ENCODE data around the gene TOR4A. TPM values are rescaled to one million over a fixed set of nuclear protein-coding genes. Genes with fewer than 3 reads are reported as not detected.
"Not testable (repeated sequence)": the region's sequence is repeated elsewhere in the genome, so short reads cannot be mapped to it uniquely, and the experiment has no call there.

TOR4A gene
- total RNA-seq, 6 experiments from 2014 or later = 58.4 to 76.2 (median 62.2) TPM

DNA sequence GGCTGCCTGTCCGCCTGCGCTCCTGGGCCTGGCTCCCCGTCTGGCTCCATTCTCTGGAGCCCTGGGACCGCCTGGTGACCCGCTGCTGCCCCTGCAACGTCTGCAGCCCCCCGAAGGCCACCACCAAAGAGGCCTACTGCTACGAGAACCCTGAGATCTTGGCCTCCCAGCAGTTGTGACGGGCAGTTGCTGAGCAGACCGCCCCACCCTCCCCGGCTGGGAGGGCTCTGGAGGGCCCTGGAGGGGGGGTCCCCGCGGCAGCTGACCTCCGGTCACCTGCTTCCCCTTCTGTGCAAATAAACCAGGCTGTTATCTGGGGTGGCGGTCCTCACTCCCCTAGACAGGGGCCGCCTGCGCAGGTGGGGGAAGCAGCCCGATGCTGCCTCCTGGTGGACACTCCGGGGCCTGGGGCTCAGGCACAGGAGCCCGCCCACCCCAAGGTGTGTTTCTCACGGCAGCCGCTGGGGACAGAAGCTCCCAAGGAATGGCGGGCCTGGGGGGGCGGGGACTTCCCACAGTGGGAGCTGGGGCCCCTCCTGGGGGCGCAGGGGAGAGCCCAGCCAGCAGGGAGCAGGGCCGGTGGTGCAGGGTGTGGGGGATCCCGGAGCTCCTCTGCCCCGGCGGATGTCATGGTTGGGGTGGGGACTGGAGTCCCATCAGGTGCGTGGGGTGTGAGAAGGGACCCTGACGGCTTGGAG is 41.1 kb upstream of the TOR4A start:
- peaks cover 3% of the 10 kb centered on the region for H3K27me3 Mint-ChIP-seq (ENCODE audit: insufficient read depth)
- peak; percentile 61 for DNase-seq
- no peak overlapping the region for H3K4me3 Mint-ChIP-seq
- peaks cover 5% of the 10 kb centered on the region for H3K9me3 Mint-ChIP-seq
- TF ChIP-seq, protein P1, sequence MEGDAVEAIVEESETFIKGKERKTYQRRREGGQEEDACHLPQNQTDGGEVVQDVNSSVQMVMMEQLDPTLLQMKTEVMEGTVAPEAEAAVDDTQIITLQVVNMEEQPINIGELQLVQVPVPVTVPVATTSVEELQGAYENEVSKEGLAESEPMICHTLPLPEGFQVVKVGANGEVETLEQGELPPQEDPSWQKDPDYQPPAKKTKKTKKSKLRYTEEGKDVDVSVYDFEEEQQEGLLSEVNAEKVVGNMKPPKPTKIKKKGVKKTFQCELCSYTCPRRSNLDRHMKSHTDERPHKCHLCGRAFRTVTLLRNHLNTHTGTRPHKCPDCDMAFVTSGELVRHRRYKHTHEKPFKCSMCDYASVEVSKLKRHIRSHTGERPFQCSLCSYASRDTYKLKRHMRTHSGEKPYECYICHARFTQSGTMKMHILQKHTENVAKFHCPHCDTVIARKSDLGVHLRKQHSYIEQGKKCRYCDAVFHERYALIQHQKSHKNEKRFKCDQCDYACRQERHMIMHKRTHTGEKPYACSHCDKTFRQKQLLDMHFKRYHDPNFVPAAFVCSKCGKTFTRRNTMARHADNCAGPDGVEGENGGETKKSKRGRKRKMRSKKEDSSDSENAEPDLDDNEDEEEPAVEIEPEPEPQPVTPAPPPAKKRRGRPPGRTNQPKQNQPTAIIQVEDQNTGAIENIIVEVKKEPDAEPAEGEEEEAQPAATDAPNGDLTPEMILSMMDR (IDR thresholded peaks at IDR 0.05) = peak; percentile 100
- peaks cover 7% of the 10 kb centered on the region for H3K4me1 Mint-ChIP-seq (ENCODE audit: low read depth)
- no peak overlapping the region for H3K27ac Mint-ChIP-seq
- no peaks in the 10 kb centered on the region; the same call in 1 of the 2 replicates for H3K36me3 Mint-ChIP-seq (ENCODE audit: low read depth)

DNA sequence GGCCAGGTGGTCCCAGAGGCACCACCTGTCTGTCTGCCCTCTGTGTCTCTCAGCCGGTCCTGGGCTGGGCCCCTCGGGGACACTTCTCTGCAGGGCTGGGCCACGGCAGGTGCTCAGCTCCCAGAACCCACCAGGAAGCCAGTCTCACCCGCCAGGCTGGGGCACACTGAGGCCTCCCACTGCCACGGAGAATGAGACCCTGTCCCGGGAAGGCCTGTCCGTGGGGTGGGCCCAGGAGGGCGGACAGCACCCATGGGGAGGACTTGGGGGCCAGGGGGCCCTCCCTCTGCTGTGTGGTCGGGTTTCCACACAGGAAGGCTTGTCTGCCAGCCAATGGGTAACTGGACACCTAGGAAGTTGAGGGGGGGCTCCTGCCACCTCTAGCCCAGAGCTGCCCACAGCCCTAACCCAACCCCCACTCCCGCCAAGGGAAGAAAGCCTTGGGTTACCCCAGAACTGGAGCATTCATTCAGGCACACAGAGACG is 40.5 kb upstream of the TOR4A start:
- H3K9me3 Mint-ChIP-seq = peaks cover 7% of the 10 kb centered on the region
- H3K4me3 Mint-ChIP-seq = no peak overlapping the region
- peaks cover 7% of the 10 kb centered on the region for H3K4me1 Mint-ChIP-seq (ENCODE audit: low read depth)
- TF ChIP-seq, protein P1 (IDR thresholded peaks at IDR 0.05) = no peak
- DNase-seq = no peak
- peaks cover 2% of the 10 kb centered on the region for H3K36me3 Mint-ChIP-seq (ENCODE audit: low read depth)
- no peak overlapping the region for H3K27ac Mint-ChIP-seq
- peaks cover 6% of the 10 kb centered on the region for H3K27me3 Mint-ChIP-seq (ENCODE audit: insufficient read depth)

DNA sequence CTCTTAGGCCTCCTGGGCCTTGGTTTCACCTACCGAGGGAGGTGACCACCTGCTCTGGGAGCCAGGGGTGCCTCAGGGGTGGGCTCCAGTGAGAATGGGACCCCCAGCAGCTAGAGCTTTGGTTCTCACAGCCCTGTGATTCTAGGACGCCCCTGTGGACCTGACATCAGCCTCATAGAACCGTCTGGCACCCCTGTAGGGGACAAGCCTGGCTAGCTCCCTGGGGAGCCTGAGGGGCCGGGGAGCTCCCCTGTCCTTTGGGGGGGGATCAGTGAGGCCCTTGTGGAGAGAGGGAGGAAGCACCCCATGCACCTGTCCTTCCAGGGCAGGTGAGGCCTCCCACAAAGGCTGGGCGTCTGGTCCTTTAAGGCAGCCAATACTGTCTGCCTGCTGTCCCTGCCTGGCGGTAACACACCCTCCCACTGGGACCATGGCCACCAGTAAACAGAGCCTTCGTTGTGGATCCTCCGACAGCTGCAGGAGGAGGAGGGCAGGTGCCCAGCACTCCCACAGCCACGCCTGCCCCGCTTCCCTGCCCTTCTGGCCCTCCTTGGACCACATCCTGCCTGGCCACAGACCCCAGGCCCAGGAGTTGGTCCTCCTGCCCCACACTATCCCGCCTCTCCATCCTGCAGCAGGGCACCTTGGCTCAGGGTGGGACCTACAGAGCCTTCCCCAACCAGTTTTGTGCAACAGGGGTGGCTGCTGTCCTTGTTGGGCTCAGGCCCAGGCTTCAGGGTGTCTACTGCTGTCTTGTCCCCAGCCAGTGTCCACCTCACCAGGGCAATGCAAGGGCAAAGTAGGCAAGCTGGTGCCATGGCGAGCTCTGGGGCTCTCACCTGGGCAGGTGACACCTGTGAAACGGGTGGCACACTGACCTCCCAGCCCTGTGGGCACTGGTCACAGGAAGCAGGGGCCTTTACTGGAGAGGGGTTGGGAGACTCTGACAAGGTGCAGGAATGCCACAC is 39.5 kb upstream of the TOR4A start:
- Mint-ChIP-seq H3K36me3 (ENCODE audit: low read depth) (peaks cover 11% of the 10 kb centered on the region), H3K4me1 (ENCODE audit: low read depth) (peaks cover 18% of the 10 kb centered on the region), H3K4me3 (no peak overlapping the region), H3K9me3 (peaks cover 11% of the 10 kb centered on the region), H3K27ac (no peak overlapping the region), H3K27me3 (ENCODE audit: insufficient read depth) (peaks cover 14% of the 10 kb centered on the region)
- no peak for DNase-seq
- TF ChIP-seq, protein P1 (IDR thresholded peaks at IDR 0.05) = no peak

DNA sequence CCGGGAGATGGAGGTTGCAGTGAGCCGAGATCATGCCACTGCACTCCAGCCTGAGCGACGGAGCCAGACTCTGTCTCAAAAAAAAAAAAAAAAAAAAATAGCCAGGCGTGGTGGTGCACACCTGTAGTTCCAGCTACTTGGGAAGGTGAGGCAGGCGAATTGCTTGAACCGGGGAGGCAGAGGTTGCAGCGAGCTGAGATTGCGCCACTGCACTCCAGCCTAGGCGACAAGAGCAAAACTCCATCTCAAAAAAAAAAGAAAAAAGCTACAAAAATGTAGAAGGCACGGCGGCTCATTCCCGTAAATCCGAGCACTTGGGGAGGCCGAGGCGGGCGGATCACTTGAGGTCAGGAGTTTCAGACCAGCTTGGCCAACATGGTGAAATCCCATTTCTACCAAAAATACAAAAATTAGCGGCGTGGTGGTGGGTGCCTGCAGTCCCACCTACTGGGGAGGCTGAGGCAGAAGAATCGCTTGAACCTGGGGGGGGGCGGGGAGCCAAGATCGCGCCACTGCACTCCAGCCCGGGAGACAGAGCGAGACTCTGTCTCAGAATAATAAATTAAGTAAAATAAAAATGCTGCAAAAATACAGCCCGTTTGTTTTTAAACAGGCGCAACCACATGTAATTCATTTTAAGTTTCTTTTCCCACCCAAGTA is 37.9 kb upstream of the TOR4A start:
- H3K36me3 Mint-ChIP-seq (ENCODE audit: low read depth) = peaks cover 21% of the 10 kb centered on the region
- peaks cover 31% of the 10 kb centered on the region for H3K4me1 Mint-ChIP-seq (ENCODE audit: low read depth)
- peaks cover 21% of the 10 kb centered on the region for H3K27me3 Mint-ChIP-seq (ENCODE audit: insufficient read depth)
- peak overlapping the region; percentile 92 for H3K4me3 Mint-ChIP-seq
- not testable (repeated sequence) for DNase-seq
- peak overlapping the region; percentile 93 for H3K27ac Mint-ChIP-seq
- peaks cover 11% of the 10 kb centered on the region for H3K9me3 Mint-ChIP-seq

DNA sequence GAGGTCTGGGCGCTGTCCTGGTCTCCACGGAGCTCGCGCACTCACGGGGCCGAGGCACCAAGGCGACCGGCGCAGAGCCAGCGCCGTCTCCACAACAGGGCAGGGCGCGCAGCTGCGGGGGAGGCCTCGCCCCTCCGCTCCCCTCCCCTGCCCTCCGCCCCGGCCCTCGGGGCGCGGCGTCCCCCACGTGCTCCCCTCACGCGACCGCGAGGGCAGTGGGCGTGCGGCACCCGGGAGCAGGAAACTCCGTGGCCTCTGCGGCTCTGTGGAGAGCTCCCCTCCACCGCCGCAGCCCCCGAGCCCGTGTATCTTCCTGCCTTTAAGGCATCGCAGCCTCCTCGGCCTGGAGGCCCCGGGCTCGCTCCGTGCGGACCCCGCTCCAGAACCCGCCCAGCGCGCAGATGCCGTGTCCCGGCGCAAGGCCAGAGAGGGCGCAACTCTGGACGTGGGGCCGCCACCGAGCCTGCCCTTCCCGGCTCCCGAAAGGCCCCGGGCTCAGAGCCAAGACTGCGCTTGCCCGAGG is 37.1 kb upstream of the TOR4A start:
- H3K27me3 Mint-ChIP-seq (ENCODE audit: insufficient read depth) = peaks cover 21% of the 10 kb centered on the region
- peaks cover 31% of the 10 kb centered on the region for H3K4me1 Mint-ChIP-seq (ENCODE audit: low read depth)
- TF ChIP-seq, protein P1 (IDR thresholded peaks at IDR 0.05) = peak; percentile 33; the same call in 1 of the 2 replicates
- H3K36me3 Mint-ChIP-seq (ENCODE audit: low read depth) = peaks cover 21% of the 10 kb centered on the region
- DNase-seq = peak; percentile 56
- H3K4me3 Mint-ChIP-seq = peak overlapping the region; percentile 92
- peak overlapping the region; percentile 93 for H3K27ac Mint-ChIP-seq
- H3K9me3 Mint-ChIP-seq = peaks cover 11% of the 10 kb centered on the region
